Measurements from ENCODE around the gene BNIP3. TPM values are rescaled to one million over a fixed set of nuclear protein-coding genes. Genes with fewer than 3 reads are reported as not detected.

BNIP3 gene
- total and polyA plus RNA-seq, 4 experiments from 2014 or later = 29.8 to 37.0 (median 32.7) TPM

DNA sequence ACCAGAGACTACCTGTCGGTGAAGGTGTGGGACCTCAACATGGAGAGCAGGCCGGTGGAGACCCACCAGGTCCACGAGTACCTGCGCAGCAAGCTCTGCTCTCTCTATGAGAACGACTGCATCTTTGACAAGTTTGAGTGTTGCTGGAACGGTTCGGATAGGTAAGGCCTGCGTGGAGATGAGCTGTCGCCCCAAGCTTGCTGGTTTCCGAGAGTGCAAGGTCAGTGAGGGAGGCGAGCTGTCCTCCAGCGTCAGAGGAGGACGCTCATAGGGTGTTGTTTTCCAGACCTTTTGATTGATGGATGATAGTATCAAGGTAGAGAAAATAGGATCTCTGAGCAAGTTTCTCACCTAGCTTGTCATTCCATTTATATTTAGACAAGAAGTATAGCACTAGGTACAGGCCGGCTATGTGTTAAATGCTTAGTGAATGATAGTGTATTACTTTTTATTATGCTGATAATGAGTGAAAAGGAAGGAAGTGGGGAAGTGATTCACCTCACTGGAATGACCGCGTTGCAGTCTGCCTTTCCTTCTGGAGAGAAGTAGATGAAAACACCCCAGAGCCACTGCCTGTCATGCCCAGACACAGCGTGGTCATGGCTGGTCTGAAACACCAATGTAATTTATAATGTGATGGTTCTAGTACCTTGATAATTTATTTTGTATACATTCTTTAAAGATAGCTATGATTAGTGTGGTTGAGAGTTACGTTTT is 33.9 kb downstream of the BNIP3 start:
- Mint-ChIP-seq H3K4me1 (no peaks in the 10 kb centered on the region), H3K27ac (peak overlapping the region in 2 of 7 donors; percentile 29 to 50), H3K27me3 (no peaks in the 10 kb centered on the region), H3K4me3 (no peak overlapping the region), H3K36me3 (peaks cover 36 to 76% of the 10 kb centered on the region in 2 donors), H3K9me3 (no peaks in the 10 kb centered on the region)
- no peaks in the 10 kb centered on the region for H3K27me3 ChIP-seq (ENCODE audit: insufficient read depth, low read length)
- no peak overlapping the region for H3K4me3 ChIP-seq (ENCODE audit: low read length in 2 of 2)
- no peaks in the 10 kb centered on the region for H3K9me3 ChIP-seq (ENCODE audit: control insufficient read depth in 1 of 2, low read length in 2 of 2)
- POLR2A ChIA-PET (ENCODE audit: partially characterized antibody) = interaction anchor here (1.0 kb wide), 1 partner anchor 25 kb away, joined by 3 read pairs; no protein-coding TSS in a partner anchor
- H3K27ac ChIP-seq (ENCODE audit: low read depth, low read length) = no peak overlapping the region
- intact Hi-C loops (cut with micrococcal nuclease) = no loop called here
- CTCF ChIA-PET (ENCODE audit: partially characterized antibody) = interaction anchor here (1.6 kb wide), 1 partner anchor 62 kb away, joined by 8 read pairs; no protein-coding TSS in a partner anchor
- DNase-seq = no peak
- peaks cover 62% of the 10 kb centered on the region for H3K36me3 ChIP-seq (ENCODE audit: insufficient read depth, low read length)
- H3K4me1 ChIP-seq (ENCODE audit: insufficient read depth, low read length) = no peaks in the 10 kb centered on the region

DNA sequence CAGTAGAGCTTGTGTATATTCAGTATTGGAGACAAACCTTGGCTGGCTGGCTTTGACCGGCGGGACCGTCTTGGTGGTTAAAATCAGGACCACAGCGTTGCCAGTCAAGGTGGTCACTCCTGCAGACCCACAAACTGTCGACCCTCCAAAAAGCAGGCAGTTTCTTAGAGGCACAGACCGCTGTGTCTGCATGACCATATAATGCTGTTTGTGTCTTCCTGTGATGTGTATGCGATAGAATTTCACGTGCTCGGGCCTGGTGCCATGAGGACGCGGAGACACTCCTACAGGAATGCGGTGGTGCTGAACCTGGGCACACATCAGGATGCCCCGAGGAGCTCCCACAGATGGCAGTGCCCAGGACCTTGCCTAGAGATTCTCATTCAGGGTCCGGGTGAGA is 34.8 kb downstream of the BNIP3 start:
- POLR2A ChIA-PET (ENCODE audit: partially characterized antibody) = no interaction called here
- Mint-ChIP-seq H3K36me3 (peaks cover 38 to 78% of the 10 kb centered on the region in 2 donors), H3K4me1 (no peaks in the 10 kb centered on the region), H3K9me3 (no peaks in the 10 kb centered on the region), H3K4me3 (no peak overlapping the region), H3K27ac (peak overlapping the region in 1 of 7 donors; percentile 15), H3K27me3 (no peaks in the 10 kb centered on the region)
- Histone ChIP-seq H3K4me3 (ENCODE audit: low read length in 2 of 2) (no peak overlapping the region), H3K27ac (ENCODE audit: low read depth, low read length) (no peak overlapping the region), H3K4me1 (ENCODE audit: insufficient read depth, low read length) (no peaks in the 10 kb centered on the region), H3K9me3 (ENCODE audit: control insufficient read depth in 1 of 2, low read length in 2 of 2) (no peaks in the 10 kb centered on the region), H3K27me3 (ENCODE audit: insufficient read depth, low read length) (no peaks in the 10 kb centered on the region), H3K36me3 (ENCODE audit: insufficient read depth, low read length) (peaks cover 62% of the 10 kb centered on the region)
- no peak for DNase-seq
- CTCF ChIA-PET (ENCODE audit: partially characterized antibody) = no interaction called here
- intact Hi-C loops (cut with micrococcal nuclease) = no loop called here

DNA sequence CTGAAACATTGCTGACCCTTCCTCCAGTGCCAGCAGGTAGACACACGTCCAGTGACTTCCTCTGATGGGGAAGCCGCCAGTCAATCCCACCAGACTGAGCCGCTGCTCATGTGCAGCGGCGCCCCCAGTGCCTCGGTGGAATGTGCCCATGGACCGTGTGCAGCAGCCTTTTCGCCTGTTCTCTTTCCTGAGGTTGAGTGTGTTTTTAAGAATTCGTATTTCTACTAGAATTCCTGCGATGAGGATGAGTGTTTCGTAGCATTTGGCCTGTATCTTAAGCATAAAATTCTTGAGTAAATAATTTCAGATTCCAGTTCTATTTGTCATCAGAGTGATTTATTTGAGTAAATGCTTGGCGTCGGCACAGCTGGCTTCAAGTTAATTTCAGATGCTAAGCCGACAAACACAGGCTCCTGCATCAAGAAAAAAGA is 35.4 kb downstream of the BNIP3 start:
- no peaks in the 10 kb centered on the region for H3K9me3 Mint-ChIP-seq

DNA sequence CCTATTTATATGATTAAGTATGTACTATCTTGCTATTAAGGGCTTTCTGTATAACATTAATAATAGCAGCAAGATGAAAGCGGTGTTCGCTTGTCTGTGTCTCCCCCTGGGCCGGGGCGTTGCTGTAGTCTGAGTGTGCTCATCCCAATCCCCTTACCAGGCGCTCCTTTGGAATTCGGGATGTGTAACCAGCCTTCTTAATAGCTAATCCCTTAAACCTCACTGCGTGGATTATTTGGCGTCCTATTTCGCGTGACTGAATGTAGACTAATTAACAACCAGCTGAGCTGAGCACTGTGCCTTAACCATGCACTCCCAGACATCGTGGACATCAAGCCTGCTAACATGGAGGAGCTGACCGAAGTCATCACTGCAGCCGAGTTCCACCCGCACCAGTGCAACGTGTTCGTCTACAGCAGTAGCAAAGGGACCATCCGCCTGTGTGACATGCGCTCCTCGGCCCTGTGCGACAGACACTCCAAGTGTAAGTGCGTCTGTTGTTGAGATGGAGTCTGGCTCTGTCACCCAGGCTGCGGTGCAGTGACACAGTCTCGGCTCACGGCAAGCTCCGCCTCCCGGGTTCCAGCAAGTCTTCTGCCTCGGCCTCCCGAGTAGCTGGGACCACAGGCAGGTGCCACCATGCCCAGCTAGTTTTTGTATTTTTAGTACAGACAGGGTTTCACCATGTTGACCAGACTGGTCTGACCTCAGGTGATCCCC is 36.6 kb downstream of the BNIP3 start:
- H3K4me1 ChIP-seq (ENCODE audit: insufficient read depth, low read length) = no peaks in the 10 kb centered on the region
- no peak for DNase-seq
- Mint-ChIP-seq H3K36me3 (peaks cover 48 to 85% of the 10 kb centered on the region in 2 donors), H3K27me3 (no peaks in the 10 kb centered on the region), H3K4me3 (no peak overlapping the region), H3K4me1 (peaks cover 0 to 3% (median under 1%) of the 10 kb centered on the region in 4 donors), H3K9me3 (no peaks in the 10 kb centered on the region), H3K27ac (peak overlapping the region in 3 of 7 donors; percentile 9 to 83 (median 10))
- CTCF ChIA-PET (ENCODE audit: partially characterized antibody) = interaction anchor here (1.0 to 3.4 kb wide), 6 partner anchors 12 to 78 kb away, joined by 3 to 18 read pairs (median 4); no protein-coding TSS in a partner anchor
- POLR2A ChIA-PET (ENCODE audit: partially characterized antibody) = no interaction called here
- H3K27me3 ChIP-seq (ENCODE audit: insufficient read depth, low read length) = no peaks in the 10 kb centered on the region
- intact Hi-C loops (cut with micrococcal nuclease) = loop anchor here (1.0 to 5.0 kb wide), 2 partner anchors 43 to 60 kb away; partner anchors contain the start of gene PPP2R2D
- H3K36me3 ChIP-seq (ENCODE audit: insufficient read depth, low read length) = peaks cover 57% of the 10 kb centered on the region
- H3K27ac ChIP-seq (ENCODE audit: low read depth, low read length) = no peak overlapping the region
- H3K9me3 ChIP-seq (ENCODE audit: control insufficient read depth in 1 of 2, low read length in 2 of 2) = no peaks in the 10 kb centered on the region
- no peak overlapping the region for H3K4me3 ChIP-seq (ENCODE audit: low read length in 2 of 2)

More for the DNA sequence above, 35.4 kb downstream of the BNIP3 start:
- CTCF ChIA-PET (ENCODE audit: partially characterized antibody) = interaction anchor here (1.2 kb wide), 1 partner anchor 40 kb away, joined by 3 read pairs; no protein-coding TSS in a partner anchor
- Mint-ChIP-seq H3K27ac (peak overlapping the region in 1 of 7 donors; percentile 52), H3K4me1 (peaks cover 0 to 3% (median 0%) of the 10 kb centered on the region in 4 donors), H3K4me3 (no peak overlapping the region), H3K27me3 (no peaks in the 10 kb centered on the region), H3K36me3 (peaks cover 41 to 80% of the 10 kb centered on the region in 2 donors)
- intact Hi-C loops (cut with micrococcal nuclease) = no loop called here
- Histone ChIP-seq H3K4me1 (ENCODE audit: insufficient read depth, low read length) (no peaks in the 10 kb centered on the region), H3K9me3 (ENCODE audit: control insufficient read depth in 1 of 2, low read length in 2 of 2) (no peaks in the 10 kb centered on the region), H3K27ac (ENCODE audit: low read depth, low read length) (no peak overlapping the region), H3K27me3 (ENCODE audit: insufficient read depth, low read length) (no peaks in the 10 kb centered on the region), H3K36me3 (ENCODE audit: insufficient read depth, low read length) (peaks cover 62% of the 10 kb centered on the region), H3K4me3 (ENCODE audit: low read length in 2 of 2) (no peak overlapping the region)
- DNase-seq = no peak
- POLR2A ChIA-PET (ENCODE audit: partially characterized antibody) = no interaction called here

DNA sequence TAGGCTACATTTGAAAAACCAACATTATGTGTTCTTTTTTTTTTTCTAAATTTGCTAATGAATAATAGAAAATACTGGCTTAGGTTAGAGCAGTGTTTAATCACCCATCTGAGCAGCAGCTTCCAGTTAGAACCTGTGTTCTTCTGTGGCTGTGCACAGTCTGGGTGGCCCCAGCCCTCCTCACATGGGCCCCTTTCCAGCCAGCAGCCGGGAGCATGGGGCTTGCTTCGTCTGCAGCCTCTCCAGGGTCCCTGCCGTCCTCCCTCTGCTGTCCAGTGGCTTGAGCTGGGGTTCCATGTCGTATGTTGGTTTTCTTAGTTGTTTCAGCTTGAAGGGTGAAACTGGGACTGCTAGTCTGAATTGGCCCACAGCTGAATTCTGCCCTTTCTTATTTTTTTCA is 37.3 kb downstream of the BNIP3 start:
- CTCF ChIA-PET (ENCODE audit: partially characterized antibody) = interaction anchor here (1.0 to 3.4 kb wide), 5 partner anchors 11 to 78 kb away, joined by 3 to 18 read pairs (median 4); no protein-coding TSS in a partner anchor
- H3K27me3 ChIP-seq (ENCODE audit: insufficient read depth, low read length) = no peaks in the 10 kb centered on the region
- no peak overlapping the region for H3K4me3 ChIP-seq (ENCODE audit: low read length in 2 of 2)
- H3K9me3 Mint-ChIP-seq = no peaks in the 10 kb centered on the region
- H3K4me1 ChIP-seq (ENCODE audit: insufficient read depth, low read length) = no peaks in the 10 kb centered on the region
- intact Hi-C loops (cut with micrococcal nuclease) = loop anchor here (1.0 to 5.0 kb wide), 2 partner anchors 42 to 59 kb away; partner anchors contain the start of gene PPP2R2D
- H3K36me3 Mint-ChIP-seq = peaks cover 56 to 86% of the 10 kb centered on the region in 2 donors
- no peaks in the 10 kb centered on the region for H3K9me3 ChIP-seq (ENCODE audit: control insufficient read depth in 1 of 2, low read length in 2 of 2)
- no peaks in the 10 kb centered on the region for H3K27me3 Mint-ChIP-seq
- peaks cover 0 to 3% (median under 1%) of the 10 kb centered on the region in 4 donors for H3K4me1 Mint-ChIP-seq
- H3K4me3 Mint-ChIP-seq = no peak overlapping the region
- DNase-seq = no peak
- POLR2A ChIA-PET (ENCODE audit: partially characterized antibody) = no interaction called here
- peaks cover 52% of the 10 kb centered on the region for H3K36me3 ChIP-seq (ENCODE audit: insufficient read depth, low read length)
- H3K27ac Mint-ChIP-seq = peak overlapping the region in 2 of 7 donors; percentile 10 to 22
- no peak overlapping the region for H3K27ac ChIP-seq (ENCODE audit: low read depth, low read length)

DNA sequence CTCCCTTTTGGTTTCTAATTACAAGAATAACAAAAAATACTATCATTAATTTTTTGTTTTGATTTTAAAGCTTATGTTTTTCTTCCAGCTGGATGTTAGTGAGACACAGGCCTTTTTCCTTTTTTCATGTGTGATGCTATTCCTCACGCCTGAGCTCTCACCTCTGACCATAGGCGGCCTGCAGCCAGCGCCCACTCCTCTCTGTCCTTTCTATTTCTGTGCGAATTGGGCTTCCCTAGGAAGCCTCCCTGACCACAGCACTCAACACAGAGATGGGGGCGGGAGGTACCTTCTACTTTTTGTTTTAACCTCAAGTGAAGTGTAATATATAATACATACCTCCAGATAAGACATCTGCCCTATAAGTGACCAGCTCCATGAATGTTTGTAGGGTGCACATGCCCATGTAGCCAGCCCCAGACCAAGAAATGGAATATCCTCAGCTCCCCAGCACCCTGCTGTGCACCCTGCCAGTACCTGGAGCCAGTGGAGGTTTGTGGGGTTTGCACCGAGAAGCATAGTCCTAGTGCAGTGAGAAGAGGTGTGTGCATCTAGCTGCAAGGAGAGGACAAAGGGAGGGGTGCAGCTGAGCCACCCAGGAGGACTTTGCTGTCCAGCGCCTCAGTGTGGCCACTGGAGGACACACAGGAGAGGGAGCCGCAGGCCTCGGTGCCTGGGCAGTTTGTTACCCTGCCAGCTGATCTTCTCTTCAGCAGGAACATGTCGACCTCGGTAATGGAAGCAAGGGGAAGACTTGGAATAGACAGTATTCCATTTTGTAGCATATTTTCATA is 38.5 kb downstream of the BNIP3 start:
- peak in 2 of 5 donors; percentile 5 to 15 for DNase-seq
- ChIA-PET POLR2A (ENCODE audit: partially characterized antibody) (interaction anchor here (1.4 kb wide), 1 partner anchor 30 kb away, joined by 3 read pairs; no protein-coding TSS in a partner anchor), CTCF (ENCODE audit: partially characterized antibody) (interaction anchor here (0.7 to 3.4 kb wide), 3 partner anchors 36 to 78 kb away, joined by 3 to 18 read pairs (median 4); no protein-coding TSS in a partner anchor)
- H3K4me1 Mint-ChIP-seq = peaks cover 0 to 3% (median under 1%) of the 10 kb centered on the region in 4 donors
- peaks cover 58 to 80% of the 10 kb centered on the region in 2 donors for H3K36me3 Mint-ChIP-seq
- H3K4me3 Mint-ChIP-seq = no peak overlapping the region
- H3K27me3 Mint-ChIP-seq = no peaks in the 10 kb centered on the region
- no peaks in the 10 kb centered on the region for H3K27me3 ChIP-seq (ENCODE audit: insufficient read depth, low read length)
- intact Hi-C loops (cut with micrococcal nuclease) = loop anchor here (5.0 kb wide), 1 partner anchor 41 kb away; the partner anchor contains the start of gene PPP2R2D
- H3K4me3 ChIP-seq (ENCODE audit: low read length in 2 of 2) = no peak overlapping the region
- H3K4me1 ChIP-seq (ENCODE audit: insufficient read depth, low read length) = no peaks in the 10 kb centered on the region
- H3K27ac Mint-ChIP-seq = peak overlapping the region in 5 of 7 donors; percentile 8 to 78 (median 52)
- H3K9me3 ChIP-seq (ENCODE audit: control insufficient read depth in 1 of 2, low read length in 2 of 2) = no peaks in the 10 kb centered on the region
- no peak overlapping the region for H3K27ac ChIP-seq (ENCODE audit: low read depth, low read length)
- no peaks in the 10 kb centered on the region for H3K9me3 Mint-ChIP-seq
- H3K36me3 ChIP-seq (ENCODE audit: insufficient read depth, low read length) = peaks cover 47% of the 10 kb centered on the region

Measured in CD4-positive, alpha-beta memory T cell (primary cell).